Parathyroid adenoma (tissue), 2 donors: Measurements from ENCODE around the gene ARSG.
"Not testable (repeated sequence)": the region's sequence is repeated elsewhere in the genome, so short reads cannot be mapped to it uniquely, and the experiment has no call there.

Experiments used
- H2AFZ ChIP-seq: fragments of 300-600 bp; sonication (generic); one replicate; pipeline ENCODE4 v1.7.0; 2017; ENCODE audit warnings: antibody characterized with exemption, mild to moderate bottlenecking
- H3K27ac ChIP-seq: fragments of 300-600 bp; sonication (generic); one replicate; pipeline ENCODE4 v1.7.0; 2017
- H3K27me3 ChIP-seq: fragments of 300-600 bp; sonication (generic); one replicate; pipeline ENCODE4 v1.7.0; 2017; ENCODE audit warnings: low read length; ENCODE audit not compliant: control insufficient read depth, insufficient read depth
- H3K36me3 ChIP-seq: fragments of 300-600 bp; sonication (generic); one replicate; pipeline ENCODE4 v1.7.0; 2017; ENCODE audit warnings: low read length; ENCODE audit not compliant: control insufficient read depth, insufficient read depth
- H3K4me1 ChIP-seq: fragments of 300-600 bp; sonication (generic); one replicate; pipeline ENCODE4 v1.7.0; 2017; ENCODE audit warnings: control low read depth
- H3K4me2 ChIP-seq: fragments of 300-600 bp; sonication (generic); one replicate; pipeline ENCODE4 v1.7.0; 2017; ENCODE audit warnings: low read length
- H3K4me3 ChIP-seq: fragments of 300-600 bp; sonication (generic); one replicate; pipeline ENCODE4 v1.7.0; 2017; ENCODE audit warnings: low read depth, low read length
- H3K79me2 ChIP-seq: fragments of 300-600 bp; sonication (generic); one replicate; pipeline ENCODE4 v1.7.0; 2017; ENCODE audit warnings: control low read depth
- H3K9ac ChIP-seq: fragments of 300-600 bp; sonication (generic); one replicate; pipeline ENCODE4 v1.7.0; 2017; ENCODE audit warnings: mild to moderate bottlenecking
- H3K9me3 ChIP-seq: fragments of 300-600 bp; sonication (generic); one replicate; pipeline ENCODE4 v1.7.0; 2017; ENCODE audit warnings: low read length; ENCODE audit not compliant: control insufficient read depth
- CTCF ChIP-seq: fragments of 300-600 bp; sonication (generic); IDR thresholded peaks from one replicate; pipeline ENCODE4 v1.7.0; 2017; ENCODE audit warnings: antibody characterized with exemption, mild to moderate bottlenecking
- donor health status: primary hyperparathyroidism.

Gene ARSG

GRCh38 chr17:68306819-68307218 is 15.5 kb downstream of the ARSG start:
- Histone ChIP-seq H3K9ac (no peak overlapping the region), H3K4me3 (no peak overlapping the region), H3K4me2 (no peak overlapping the region), H3K79me2 (no peaks in the 10 kb centered on the region), H3K4me1 (no peaks in the 10 kb centered on the region), H2AFZ (no peak overlapping the region), H3K27ac (no peak overlapping the region), H3K9me3 (no peaks in the 10 kb centered on the region), H3K27me3 (no peaks in the 10 kb centered on the region), H3K36me3 (no peaks in the 10 kb centered on the region)
- no peak for TF ChIP-seq CTCF

- Histone ChIP-seq H3K36me3 (no peaks in the 10 kb centered on the region), H3K4me1 (no peaks in the 10 kb centered on the region), H3K9ac (no peak overlapping the region), H3K4me2 (no peak overlapping the region), H3K4me3 (no peak overlapping the region), H3K79me2 (no peaks in the 10 kb centered on the region), H3K9me3 (no peaks in the 10 kb centered on the region), H2AFZ (no peak overlapping the region), H3K27ac (no peak overlapping the region), H3K27me3 (no peaks in the 10 kb centered on the region)
- no peak for TF ChIP-seq CTCF
Observed at GRCh38 chr17:68307443-68307842, 16.1 kb downstream of the ARSG start.

GRCh38 chr17:68308486-68308885 is 17.2 kb downstream of the ARSG start:
- H2AFZ ChIP-seq, H3K4me1 ChIP-seq, H3K79me2 ChIP-seq, H3K4me3 ChIP-seq, H3K9me3 ChIP-seq, H3K36me3 ChIP-seq, H3K27ac ChIP-seq, H3K27me3 ChIP-seq, H3K9ac ChIP-seq, H3K4me2 ChIP-seq: not testable (repeated sequence)

GRCh38 chr17:68309066-68309670 is 17.9 kb downstream of the ARSG start:
- not testable (repeated sequence) for H3K9ac ChIP-seq, H2AFZ ChIP-seq, H3K4me3 ChIP-seq, H3K27me3 ChIP-seq, H3K4me1 ChIP-seq, H3K9me3 ChIP-seq, H3K27ac ChIP-seq, H3K36me3 ChIP-seq, H3K4me2 ChIP-seq, H3K79me2 ChIP-seq

GRCh38 chr17:68310152-68310551 is 18.9 kb downstream of the ARSG start:
- H3K36me3 ChIP-seq, result no peaks in the 10 kb centered on the region
- no peaks in the 10 kb centered on the region for H3K9me3 ChIP-seq
- no peaks in the 10 kb centered on the region for H3K27me3 ChIP-seq
- no peak overlapping the region for H3K4me2 ChIP-seq
- H3K9ac ChIP-seq, result no peak overlapping the region
- no peak overlapping the region for H3K27ac ChIP-seq
- no peak overlapping the region for H3K4me3 ChIP-seq
- no peaks in the 10 kb centered on the region for H3K79me2 ChIP-seq
- no peak for TF ChIP-seq CTCF
- H2AFZ ChIP-seq, result no peak overlapping the region
- no peaks in the 10 kb centered on the region for H3K4me1 ChIP-seq

GRCh38 chr17:68314916-68315535 is 23.7 kb downstream of the ARSG start:
- Histone ChIP-seq H3K27ac (no peak overlapping the region), H3K79me2 (no peaks in the 10 kb centered on the region), H3K27me3 (no peaks in the 10 kb centered on the region), H3K9ac (no peak overlapping the region), H3K9me3 (no peaks in the 10 kb centered on the region), H3K4me2 (no peak overlapping the region), H2AFZ (no peak overlapping the region), H3K4me3 (no peak overlapping the region), H3K4me1 (no peaks in the 10 kb centered on the region), H3K36me3 (no peaks in the 10 kb centered on the region)
- no peak for TF ChIP-seq CTCF
